ENCODE results near the gene C10orf120. TPM values are rescaled to one million over a fixed set of nuclear protein-coding genes. Genes with fewer than 3 reads are reported as not detected.

Gene C10orf120
- total RNA-seq, 1 donor from 2014 or later, result not detected

GRCh38 chr10:122701652-122702051 is 2.0 kb upstream of the C10orf120 start:
- Mint-ChIP-seq H3K4me1 (ENCODE audit: unreplicated experiment) (peaks cover 5% of the 10 kb centered on the region), H3K27ac (ENCODE audit: unreplicated experiment) (no peak overlapping the region), H3K27me3 (ENCODE audit: unreplicated experiment) (no peaks in the 10 kb centered on the region), H3K9me3 (ENCODE audit: unreplicated experiment) (no peaks in the 10 kb centered on the region), H3K36me3 (ENCODE audit: low read depth, unreplicated experiment) (no peaks in the 10 kb centered on the region), H3K4me3 (ENCODE audit: unreplicated experiment) (no peak overlapping the region)
- TF ChIP-seq CTCF (IDR thresholded peaks at IDR 0.05; ENCODE audit: unreplicated experiment), result no peak
- no peak for DNase-seq (ENCODE audit: low spot score)

DNA sequence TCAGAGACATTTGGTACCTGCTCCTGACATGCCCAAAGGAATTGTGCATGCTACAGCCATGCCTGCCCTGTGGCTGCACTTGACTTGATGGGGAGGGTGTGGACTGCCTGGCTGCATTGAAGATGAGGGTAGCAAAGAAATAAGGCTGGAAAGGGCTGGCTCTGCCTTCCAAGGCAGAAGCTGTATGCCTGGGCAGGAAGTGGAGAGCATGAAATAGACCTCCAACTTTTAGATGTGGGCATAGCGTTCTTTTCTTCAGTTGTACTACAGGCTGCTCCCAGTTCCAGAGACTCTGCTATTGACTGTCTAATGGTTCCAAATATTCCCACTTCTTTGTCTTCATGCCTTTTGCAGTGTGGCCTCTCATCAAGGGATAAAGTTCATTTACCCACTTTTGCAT is 3.0 kb downstream of the C10orf120 start:
- H3K27me3 Mint-ChIP-seq (ENCODE audit: unreplicated experiment), result no peaks in the 10 kb centered on the region
- H3K4me3 Mint-ChIP-seq (ENCODE audit: unreplicated experiment), result no peak overlapping the region
- peaks cover 8% of the 10 kb centered on the region for H3K4me1 Mint-ChIP-seq (ENCODE audit: unreplicated experiment)
- no peak for TF ChIP-seq CTCF (IDR thresholded peaks at IDR 0.05; ENCODE audit: unreplicated experiment)
- no peak for DNase-seq (ENCODE audit: low spot score)
- H3K27ac Mint-ChIP-seq (ENCODE audit: unreplicated experiment), result no peak overlapping the region
- H3K9me3 Mint-ChIP-seq (ENCODE audit: unreplicated experiment), result no peaks in the 10 kb centered on the region
- H3K36me3 Mint-ChIP-seq (ENCODE audit: low read depth, unreplicated experiment), result no peaks in the 10 kb centered on the region

DNA sequence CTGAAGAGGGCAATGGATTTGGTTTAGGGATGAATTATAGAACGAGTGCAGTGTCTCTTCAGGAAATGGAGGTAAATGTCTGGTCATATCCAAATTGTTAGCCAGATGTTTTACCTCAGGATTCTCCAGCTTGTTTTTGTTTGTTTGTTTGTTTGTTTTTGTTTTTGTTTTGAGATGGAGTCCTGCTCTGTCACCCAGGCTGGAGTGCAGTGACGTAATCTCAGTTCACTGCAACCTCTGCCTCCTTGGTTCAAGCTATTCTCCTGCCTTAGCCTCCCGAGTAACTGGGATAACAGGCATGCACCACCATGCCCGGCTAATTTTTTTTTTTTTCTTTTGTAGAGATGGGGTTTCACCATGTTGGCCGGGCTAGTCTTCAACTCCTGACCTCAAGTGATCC is 6.9 kb downstream of the C10orf120 start:
- DNase-seq (ENCODE audit: low spot score), result no peak
- Mint-ChIP-seq H3K4me1 (ENCODE audit: unreplicated experiment) (peaks cover 18% of the 10 kb centered on the region), H3K9me3 (ENCODE audit: unreplicated experiment) (no peaks in the 10 kb centered on the region), H3K36me3 (ENCODE audit: low read depth, unreplicated experiment) (no peaks in the 10 kb centered on the region), H3K27ac (ENCODE audit: unreplicated experiment) (no peak overlapping the region), H3K4me3 (ENCODE audit: unreplicated experiment) (no peak overlapping the region), H3K27me3 (ENCODE audit: unreplicated experiment) (no peaks in the 10 kb centered on the region)
- TF ChIP-seq CTCF (IDR thresholded peaks at IDR 0.05; ENCODE audit: unreplicated experiment), result no peak

- Mint-ChIP-seq H3K9me3 (ENCODE audit: unreplicated experiment) (no peaks in the 10 kb centered on the region), H3K27me3 (ENCODE audit: unreplicated experiment) (no peaks in the 10 kb centered on the region), H3K4me1 (ENCODE audit: unreplicated experiment) (peaks cover 18% of the 10 kb centered on the region), H3K27ac (ENCODE audit: unreplicated experiment) (no peak overlapping the region), H3K36me3 (ENCODE audit: low read depth, unreplicated experiment) (peaks cover 7% of the 10 kb centered on the region), H3K4me3 (ENCODE audit: unreplicated experiment) (no peak overlapping the region)
- DNase-seq (ENCODE audit: low spot score), result no peak
- TF ChIP-seq CTCF (IDR thresholded peaks at IDR 0.05; ENCODE audit: unreplicated experiment), result no peak
Measured at GRCh38 chr10:122689146-122689820, 10.4 kb downstream of the C10orf120 start.

DNA sequence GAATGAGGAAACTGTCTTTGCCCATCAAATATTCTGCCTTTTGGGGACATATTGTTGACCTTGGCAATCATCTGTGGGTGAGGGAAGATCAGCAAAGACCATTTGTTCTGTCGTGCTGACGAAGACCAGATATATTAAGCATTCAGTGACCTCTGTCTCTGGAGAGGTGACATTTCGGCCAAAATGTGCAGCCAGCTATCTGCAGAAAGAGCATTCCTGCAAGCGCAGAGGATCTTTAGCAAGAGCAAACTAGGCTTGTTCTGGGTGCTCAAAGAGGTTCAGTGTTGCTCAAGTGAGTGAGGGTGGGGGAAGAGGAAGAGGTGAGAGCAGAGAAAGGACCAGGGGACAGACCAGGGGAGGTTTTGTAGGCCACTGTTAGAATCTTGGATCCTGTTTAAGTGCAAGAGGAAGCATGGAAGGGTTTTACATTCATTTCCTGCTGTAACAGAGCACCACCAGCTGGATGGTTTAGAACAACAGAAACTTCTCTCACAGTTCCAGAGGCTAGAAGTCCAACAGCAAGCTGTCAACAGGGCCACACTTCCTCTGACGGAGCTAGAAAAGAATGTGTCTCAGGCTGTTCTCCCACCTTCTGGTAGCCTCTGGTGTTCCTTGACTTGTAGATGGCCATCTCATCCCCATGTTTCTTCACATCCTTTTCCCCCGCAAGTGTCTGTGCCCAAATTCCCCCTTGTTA is 11.2 kb downstream of the C10orf120 start:
- no peak overlapping the region for H3K4me3 Mint-ChIP-seq (ENCODE audit: unreplicated experiment)
- peak overlapping the region; percentile 33 for H3K27ac Mint-ChIP-seq (ENCODE audit: unreplicated experiment)
- H3K27me3 Mint-ChIP-seq (ENCODE audit: unreplicated experiment), result no peaks in the 10 kb centered on the region
- no peaks in the 10 kb centered on the region for H3K9me3 Mint-ChIP-seq (ENCODE audit: unreplicated experiment)
- no peak for DNase-seq (ENCODE audit: low spot score)
- peaks cover 7% of the 10 kb centered on the region for H3K36me3 Mint-ChIP-seq (ENCODE audit: low read depth, unreplicated experiment)
- peaks cover 18% of the 10 kb centered on the region for H3K4me1 Mint-ChIP-seq (ENCODE audit: unreplicated experiment)
- TF ChIP-seq CTCF (IDR thresholded peaks at IDR 0.05; ENCODE audit: unreplicated experiment), result no peak

Data from endothelial cell (in vitro differentiated cells).